ENCODE data around the gene ADCY2.

DNA sequence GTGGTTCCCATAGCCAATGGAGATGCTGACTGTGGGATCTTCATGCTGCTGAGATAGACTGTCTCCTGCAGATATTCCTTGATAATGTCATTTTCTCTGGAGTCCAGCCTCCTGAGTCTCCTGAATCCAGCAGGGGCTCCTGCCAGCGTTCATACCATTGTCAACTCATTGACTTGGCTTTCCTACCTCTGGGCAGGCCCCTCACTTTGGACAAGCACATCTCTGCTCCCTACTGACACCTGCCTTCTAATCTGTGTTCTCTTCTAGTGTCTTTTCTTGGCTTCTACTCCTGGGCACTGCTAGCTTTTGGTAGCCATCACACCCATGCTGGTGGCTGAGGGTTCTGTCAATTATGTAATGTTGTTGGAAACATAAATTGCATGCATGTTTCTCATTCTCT, 138.0 kb downstream of the ADCY2 start:
- TF ChIP-seq, protein P1, sequence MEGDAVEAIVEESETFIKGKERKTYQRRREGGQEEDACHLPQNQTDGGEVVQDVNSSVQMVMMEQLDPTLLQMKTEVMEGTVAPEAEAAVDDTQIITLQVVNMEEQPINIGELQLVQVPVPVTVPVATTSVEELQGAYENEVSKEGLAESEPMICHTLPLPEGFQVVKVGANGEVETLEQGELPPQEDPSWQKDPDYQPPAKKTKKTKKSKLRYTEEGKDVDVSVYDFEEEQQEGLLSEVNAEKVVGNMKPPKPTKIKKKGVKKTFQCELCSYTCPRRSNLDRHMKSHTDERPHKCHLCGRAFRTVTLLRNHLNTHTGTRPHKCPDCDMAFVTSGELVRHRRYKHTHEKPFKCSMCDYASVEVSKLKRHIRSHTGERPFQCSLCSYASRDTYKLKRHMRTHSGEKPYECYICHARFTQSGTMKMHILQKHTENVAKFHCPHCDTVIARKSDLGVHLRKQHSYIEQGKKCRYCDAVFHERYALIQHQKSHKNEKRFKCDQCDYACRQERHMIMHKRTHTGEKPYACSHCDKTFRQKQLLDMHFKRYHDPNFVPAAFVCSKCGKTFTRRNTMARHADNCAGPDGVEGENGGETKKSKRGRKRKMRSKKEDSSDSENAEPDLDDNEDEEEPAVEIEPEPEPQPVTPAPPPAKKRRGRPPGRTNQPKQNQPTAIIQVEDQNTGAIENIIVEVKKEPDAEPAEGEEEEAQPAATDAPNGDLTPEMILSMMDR (conservative IDR thresholded peaks at IDR 0.05; ENCODE audit: low read depth, low read length): no peak
- TF ChIP-seq EZH2 (IDR thresholded peaks at IDR 0.05; ENCODE audit: borderline replicate concordance, low read depth, low read length, poor library complexity, severe bottlenecking): no peak
